NCI-H748 (cell line): ENCODE data around the gene USP40.

Experiments
- DNase-seq: peaks from one replicate; lab custom pipeline; 2025; ENCODE audit not compliant: unreplicated experiment; lab: John Stamatoyannopoulos, UW

Gene USP40

GRCh38 chr2:233563663-233564430 is 2.7 kb downstream of the USP40 start:
- DNase-seq = no peak

DNA sequence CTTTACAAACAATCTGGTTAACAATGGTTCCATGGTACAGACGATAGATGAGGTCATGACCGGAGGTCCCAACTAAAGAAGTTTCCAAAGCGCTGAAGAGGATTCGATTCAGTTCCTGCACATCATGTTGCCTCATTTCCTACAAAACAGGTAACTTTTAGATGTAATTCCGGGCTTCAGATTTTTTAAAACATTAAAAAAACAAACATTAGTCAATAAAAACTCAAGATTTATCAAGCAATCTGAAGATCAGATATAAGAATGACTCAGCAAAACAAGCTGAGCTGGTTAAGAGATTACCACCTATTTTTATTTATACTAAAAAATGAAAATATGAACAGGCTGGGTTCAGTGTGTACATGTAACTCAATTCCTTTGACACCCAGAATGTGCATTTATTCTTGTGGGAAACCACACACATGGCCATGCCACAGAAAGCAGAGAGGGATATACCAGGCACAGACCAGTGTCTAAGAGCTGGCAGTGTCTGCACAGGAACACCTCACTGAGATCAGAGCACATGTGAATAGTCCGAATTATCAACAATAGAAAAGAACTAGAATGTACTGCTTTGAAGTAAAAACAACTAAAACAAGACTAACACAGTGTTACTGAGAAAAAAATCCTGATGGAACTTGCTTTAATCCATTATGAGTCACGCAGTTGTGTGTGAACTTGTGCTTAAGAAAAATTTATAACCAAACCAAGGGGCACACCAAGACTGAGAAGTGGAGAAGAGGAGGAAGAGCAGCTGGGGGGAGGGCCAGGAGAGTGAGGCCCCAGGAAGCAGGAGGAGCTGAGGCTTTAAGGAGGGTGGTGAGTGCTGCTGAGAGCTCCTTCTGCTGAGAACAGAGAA is 9.5 kb downstream of the USP40 start:
- DNase-seq = no peak

DNA sequence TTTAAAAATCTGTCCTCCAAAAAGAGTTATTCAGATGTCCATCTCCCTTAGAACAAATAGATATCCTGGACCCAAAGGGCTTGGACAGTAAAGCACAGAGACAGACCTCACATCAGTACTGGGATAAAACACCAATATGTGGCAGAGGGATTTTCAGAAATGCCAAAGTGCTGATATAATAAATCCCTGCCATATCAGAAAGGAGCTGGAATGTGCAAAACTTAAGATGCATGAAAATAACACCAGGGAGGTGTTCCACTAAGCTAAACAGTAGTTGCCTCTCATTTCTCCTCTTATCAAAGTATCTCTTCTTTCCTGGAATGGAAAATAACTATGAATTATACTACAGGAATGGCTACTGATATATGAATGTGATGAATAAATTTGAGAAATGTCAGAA is 13.2 kb downstream of the USP40 start:
- no peak for DNase-seq

DNA sequence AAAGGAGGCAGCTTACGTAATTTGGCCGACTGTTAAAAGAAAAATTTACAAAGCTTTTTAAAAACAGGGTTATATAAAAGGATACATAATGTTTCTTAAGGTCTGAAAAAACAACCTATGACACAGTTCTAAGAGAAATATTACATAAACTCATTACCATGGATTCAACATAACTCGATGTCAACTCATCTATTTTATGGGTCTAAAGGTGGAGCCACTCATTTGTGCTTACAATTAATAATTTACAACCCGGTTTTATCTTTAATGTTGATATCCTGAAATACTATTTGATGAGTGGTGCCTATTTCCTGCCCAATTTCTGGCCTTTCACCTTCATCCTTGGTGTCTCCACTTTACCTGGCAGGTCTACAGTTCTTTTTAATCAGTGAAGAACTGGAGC is 15.1 kb downstream of the USP40 start:
- no peak for DNase-seq

GRCh38 chr2:233546774-233547173 is 19.8 kb downstream of the USP40 start:
- no peak for DNase-seq

- DNase-seq = no peak
Observed at GRCh38 chr2:233546101-233546500, 20.5 kb downstream of the USP40 start.

DNA sequence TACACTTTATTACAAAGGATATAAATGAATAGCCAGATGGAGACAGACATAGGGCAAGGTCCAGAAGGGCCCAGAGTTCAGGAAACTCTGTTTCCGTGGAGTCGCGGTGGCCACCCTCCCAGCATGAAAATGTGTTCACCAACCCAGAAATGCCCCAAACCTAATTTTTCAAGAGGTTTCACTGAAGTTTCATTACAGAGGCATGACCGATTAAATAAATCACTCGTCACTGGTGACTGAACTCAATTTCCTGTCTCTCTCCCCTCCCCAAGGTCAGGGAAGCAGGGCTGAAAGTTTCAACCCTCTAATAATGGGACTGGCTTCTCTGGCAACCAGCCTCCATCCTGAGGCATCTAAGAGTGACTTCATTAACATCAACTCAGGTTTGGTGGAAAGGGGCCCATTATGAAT is 22.4 kb downstream of the USP40 start:
- no peak for DNase-seq

DNA sequence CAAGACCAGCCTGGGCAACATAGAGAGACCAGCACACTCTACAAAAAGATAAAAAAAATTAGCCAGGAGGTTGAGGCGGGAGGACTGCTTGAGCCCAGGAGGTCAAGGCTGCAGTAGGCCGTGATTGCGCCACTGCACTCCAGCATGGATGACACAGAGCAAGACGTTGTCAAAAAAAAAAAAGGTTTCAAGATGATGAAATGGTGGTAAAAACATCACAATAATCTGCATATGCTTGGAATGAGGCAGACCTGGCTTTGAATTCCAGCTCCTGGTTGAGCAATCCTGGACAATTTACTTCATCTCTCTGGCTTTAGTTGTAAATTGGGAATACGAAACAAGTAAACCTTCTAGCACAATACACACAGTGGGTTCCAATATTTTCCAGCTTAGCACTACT is 24.1 kb downstream of the USP40 start:
- DNase-seq = no peak

- no peak for DNase-seq
Observed at GRCh38 chr2:233538741-233539140, 27.8 kb downstream of the USP40 start.

GRCh38 chr2:233535271-233535670 is 31.3 kb downstream of the USP40 start:
- no peak for DNase-seq

DNA sequence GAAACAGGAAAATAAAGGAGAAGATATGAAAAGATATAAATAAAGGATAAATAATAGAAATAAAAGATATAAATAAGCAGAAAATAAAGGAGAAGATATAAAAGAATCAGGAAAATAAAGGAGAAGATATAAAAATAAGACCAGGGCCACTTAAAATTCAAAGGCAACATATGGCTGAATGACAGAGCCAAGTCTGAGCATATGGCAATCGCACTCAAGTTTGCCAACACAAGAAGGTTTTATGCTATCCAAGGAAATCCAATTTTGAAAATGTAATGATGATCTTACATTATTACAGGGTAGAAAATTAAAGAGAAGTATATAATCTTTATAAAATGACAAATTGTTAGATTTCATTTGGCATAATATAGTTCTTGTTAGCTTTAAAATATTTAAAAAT is 33.6 kb downstream of the USP40 start:
- DNase-seq = no peak

DNA sequence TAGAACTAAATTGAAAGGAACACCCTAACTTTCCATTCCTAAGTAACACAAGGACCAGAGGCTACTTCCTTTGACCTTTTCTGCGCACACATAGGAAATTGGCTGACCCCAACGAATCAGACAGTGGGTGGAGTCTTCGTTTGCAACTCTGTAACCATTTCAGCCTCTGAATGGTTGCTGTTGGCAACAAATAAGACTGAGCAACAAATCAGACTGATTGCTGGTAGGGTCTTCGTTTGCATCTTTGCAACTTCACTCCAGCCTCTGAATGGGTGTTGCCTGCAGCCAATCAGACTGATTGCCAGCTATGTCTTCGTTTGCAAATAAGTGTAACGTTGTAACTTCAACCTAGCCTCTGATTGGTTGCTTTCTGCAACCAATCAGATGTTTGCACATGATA is 34.6 kb downstream of the USP40 start:
- DNase-seq = no peak

DNA sequence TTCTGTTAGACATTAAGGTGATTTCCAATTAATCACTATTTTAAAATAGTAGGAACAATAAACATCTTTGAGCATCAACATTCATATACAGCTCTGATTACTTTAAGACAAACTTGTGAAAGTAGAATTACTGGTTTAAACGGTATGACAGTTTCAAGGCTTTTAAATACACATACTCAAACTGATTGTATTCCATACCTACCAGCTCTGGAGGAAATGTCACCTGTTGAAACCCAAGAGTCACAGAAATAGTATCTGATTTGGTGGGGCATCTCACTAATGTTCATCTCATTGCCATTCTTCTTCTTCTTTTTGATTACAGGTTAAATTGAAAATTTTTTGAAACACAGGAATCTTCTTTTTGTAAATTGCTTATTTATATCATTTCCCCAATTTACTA is 36.2 kb downstream of the USP40 start:
- no peak for DNase-seq

DNA sequence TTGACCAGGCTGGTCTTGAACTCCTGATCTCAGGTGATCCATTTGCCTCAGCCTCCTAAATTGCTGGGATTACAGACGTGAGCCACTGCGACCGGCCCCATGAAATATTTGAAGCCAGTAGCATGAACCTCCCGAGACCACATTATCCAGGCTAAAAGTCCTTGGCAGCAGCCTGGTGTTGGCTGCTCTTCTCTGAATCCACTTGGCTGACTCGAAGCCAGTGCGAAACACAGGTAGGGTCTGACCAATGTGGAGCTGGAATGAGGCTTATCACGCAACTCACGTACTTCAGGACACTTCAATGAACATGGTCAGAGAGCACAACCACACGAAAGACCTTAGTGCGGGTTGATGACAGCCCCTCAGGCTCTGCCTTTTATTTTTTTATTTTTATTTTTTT is 38.4 kb downstream of the USP40 start:
- DNase-seq = no peak

DNA sequence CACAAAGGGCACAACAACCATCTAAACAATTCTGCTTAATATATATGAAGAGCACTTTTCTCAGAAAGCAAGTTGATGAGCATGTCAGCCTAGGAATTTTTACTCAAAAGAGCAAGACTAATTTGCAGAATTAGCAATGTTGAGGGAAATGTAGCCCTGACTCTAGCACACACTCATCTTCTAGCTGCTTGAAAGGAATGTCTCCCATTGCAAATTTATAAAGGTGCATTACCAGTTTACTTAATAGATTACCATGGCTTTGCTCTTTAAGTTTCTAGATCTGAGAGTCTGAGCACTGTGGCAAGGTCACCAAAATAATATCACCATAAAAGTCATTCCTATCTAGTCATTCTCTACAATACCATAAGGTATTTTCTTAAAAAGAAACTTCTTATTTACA is 40.8 kb downstream of the USP40 start:
- DNase-seq = no peak

DNA sequence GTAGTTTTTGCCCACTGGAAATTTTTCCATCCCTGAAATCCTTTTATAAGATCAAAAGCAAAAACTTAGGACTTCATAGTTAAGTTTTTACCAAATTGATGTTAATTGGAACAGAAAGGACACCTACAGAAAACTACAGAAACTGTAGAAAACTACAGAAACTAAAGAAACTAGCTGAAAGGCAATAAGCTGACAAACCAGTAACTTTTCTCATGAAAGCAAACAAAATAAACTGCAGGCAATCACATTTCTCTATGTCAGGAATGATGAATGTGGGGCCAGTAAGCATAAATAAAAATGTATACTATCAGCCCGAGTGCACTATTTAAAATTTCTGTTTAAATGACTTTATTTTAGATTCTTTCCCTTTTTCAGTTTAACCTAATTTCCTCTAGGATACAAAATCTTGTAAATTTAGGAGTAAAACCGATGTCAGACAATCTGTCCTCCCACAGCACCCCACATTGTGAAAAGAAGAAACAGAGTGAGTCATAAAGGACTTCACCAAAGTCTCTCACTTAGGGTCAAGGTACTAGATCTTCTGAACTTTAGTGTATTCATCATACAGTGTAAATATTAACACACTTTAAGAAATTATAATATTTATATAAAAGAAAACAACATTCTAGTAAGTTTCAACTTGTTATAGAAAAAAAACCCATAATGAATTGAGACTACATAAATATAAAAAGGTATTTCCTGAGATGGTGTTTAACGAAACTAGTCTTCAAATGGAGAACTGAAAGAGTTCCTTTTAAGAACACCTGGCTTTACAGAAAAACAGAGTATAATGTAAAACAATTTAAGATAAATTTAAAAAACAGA is 46.6 kb downstream of the USP40 start:
- no peak for DNase-seq

- peak; percentile 8 for DNase-seq
Observed at GRCh38 chr2:233513953-233514655, 52.5 kb downstream of the USP40 start.

DNA sequence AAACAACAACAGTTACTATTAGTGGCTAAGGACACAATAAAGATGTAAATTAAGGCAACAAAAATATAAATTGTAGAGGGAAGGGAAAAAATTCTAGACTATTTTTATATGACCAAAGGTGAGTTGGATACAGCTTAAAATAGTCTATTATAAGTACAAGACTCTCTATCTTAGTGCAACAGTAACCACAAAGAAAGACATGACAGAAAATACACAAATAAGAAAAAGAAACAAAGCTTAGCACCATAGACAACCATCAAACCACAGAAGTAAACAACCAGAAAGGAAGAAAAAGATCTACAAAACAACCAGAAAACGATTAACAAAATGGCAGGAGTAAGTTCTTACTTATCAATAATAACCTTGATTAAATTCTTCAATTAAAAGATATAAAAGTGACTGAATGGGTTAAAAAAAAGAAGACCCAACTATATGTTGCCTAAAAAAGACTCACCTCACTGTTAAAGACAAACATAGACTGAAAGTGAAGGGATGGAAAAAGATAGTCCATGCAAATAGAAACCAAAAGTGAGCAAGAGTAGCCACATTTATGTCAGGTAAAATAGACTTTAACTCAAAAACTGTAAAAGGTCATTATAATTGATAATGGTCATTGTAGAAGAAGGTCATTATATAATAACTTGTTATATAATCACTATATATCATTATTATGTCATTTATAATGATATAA is 62.5 kb downstream of the USP40 start:
- no peak for DNase-seq

DNA sequence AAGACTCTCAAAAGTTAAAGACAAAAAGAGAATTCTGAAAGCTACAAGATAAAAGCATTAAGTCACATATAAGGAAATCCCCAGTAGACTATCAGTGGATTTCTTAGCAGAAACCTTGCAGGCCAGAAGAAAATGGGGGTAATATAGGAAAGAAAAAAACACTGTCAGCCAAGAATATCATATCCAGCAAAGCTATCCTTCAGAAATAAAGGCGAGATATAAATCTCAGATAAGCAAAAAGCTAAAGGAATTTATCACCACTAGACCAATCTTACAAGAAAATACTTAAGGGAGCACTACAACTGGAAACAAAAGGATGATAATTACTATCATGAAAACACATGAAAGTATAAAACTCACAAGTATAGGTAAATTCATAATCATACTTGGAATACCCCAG is 63.1 kb downstream of the USP40 start:
- no peak for DNase-seq
